HG03558 (cell line): ENCODE measurements around the gene PLEKHH2.

Experiments
- ATAC-seq: cut with Tn5 transposase; IDR thresholded peaks from one replicate; pipeline ENCODE4 v1.9.1; 2021; ENCODE audit warnings: moderate number of reproducible peaks; ENCODE audit not compliant: unreplicated experiment; ENCODE audit errors: extremely low read depth

The PLEKHH2 gene

GRCh38 chr2:43796206-43796605 is 159.1 kb downstream of the PLEKHH2 start:
- ATAC-seq, result no peak

DNA sequence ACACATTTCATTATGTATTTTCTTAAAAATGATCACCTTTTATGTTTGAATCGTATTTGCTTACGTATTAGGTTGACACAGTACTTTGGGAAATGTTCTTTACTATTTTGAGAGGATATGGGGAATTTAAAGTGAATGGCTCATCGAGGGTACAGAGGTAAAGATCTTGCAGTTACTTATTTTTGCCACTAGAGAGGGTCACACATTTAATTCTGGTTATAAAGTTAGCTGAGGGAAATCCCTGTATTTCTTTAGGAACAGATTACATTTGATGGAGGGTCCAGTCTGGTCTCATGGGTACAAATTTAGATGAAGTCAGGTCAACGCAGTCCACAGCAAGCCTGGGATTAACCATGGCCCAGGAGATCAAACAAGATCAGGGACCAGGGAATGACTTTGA is 161.2 kb downstream of the PLEKHH2 start:
- ATAC-seq, result no peak

DNA sequence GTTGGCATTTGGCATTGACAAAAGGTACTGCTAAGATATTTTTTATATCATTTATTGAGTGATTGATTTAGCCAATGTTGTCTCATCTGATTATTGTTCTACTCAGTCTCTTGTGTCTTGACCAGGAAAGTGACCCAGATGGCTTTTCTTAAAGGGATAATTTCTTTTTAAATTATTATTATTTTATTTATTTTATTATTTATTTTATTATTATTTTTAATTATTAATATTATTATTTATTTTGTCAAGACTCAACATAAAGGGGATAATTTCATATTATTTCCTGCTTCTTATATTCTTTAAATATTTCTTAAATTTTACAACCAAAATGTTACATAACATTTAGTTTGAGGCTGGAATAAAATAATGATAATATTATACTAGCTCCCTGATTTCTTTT is 163.8 kb downstream of the PLEKHH2 start:
- ATAC-seq, result no peak

GRCh38 chr2:43802135-43802534 is 165.1 kb downstream of the PLEKHH2 start:
- no peak for ATAC-seq

DNA sequence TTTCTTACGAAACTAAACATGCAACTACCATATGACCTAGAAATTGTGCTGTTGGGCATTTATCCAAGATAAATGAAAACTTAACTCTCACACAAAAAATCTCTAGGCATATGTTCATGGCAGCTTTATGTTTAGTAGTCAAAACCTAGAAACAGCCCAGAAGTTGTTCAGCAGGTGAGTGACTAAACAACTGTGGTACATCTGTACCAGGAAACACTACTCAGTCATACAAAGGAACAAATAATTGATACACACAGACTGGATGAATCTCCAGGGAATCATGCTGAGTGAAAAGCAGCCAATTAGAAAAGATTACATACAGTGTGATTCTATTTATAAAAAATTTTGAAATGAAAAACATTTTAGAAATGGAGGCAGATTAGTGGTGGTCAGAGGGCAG is 166.1 kb downstream of the PLEKHH2 start:
- no peak for ATAC-seq

- ATAC-seq, result no peak
These were observed 169.6 kb downstream of the PLEKHH2 start for GRCh38 chr2:43806719-43807031.

DNA sequence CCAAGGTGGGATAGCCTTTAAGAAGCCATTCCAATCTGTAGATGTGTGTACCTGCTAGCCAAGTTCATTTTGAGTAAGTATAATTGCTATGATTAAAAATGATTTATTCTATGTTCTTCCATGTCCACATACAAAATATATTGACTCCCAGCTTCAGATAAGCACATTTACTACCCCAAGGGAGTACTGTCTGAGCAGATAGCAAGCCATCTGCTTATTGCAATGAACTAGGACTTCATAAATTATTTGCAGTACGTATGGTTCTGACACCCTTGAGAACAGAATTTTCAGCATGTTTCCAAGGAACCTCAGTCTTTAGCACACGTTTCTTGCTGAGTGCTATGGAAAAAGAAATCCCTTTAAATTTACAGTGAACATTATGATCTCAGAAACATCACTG is 173.4 kb downstream of the PLEKHH2 start:
- ATAC-seq, result no peak

GRCh38 chr2:43810888-43811287 is 173.8 kb downstream of the PLEKHH2 start:
- no peak for ATAC-seq

- no peak for ATAC-seq
These were observed 174.9 kb downstream of the PLEKHH2 start for GRCh38 chr2:43812006-43812405.

DNA sequence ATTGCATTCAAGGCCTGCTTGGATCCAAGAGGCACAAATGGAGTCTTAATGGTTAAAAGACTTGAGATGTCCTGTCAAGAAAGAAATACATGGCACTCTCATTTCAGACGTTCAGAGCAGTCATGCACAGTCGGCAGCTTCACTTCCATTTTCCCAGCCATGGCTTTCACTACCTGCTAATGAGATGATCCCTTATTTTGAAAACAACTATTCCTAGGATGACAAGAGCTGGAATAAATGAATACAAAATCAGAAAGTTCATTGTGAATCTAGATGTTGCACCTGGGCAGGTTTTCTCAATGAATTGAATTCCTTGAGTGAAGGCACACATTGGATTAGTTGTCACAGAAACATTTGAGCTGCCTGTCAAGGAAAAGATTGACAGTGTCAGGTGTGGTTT is 175.9 kb downstream of the PLEKHH2 start:
- ATAC-seq, result no peak

DNA sequence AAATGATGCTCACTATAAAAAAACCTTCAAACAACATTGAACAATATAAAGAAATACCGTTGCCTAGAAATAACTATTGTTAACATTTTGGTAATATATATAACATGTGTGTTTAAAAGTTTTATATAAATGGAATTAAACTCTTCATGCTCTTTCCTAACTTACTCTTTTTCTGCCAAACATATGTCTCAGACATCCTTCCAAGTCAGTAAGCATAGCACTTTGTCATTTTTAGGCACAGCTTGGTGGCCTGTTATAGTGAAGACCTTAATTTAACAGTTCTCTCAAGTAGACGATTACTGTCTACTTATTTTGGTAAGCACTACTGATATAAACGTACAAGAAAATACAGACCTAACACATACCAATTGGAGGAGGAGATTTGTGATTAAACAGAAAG is 177.7 kb downstream of the PLEKHH2 start:
- no peak for ATAC-seq
